VCaP (cell line): ENCODE results near the gene PNPLA5.

Experiments
- H3K27ac ChIP-seq: fragments of 450-650 bp; 2 replicates; pipeline ENCODE4 v1.5.1; 2017
- CTCF ChIP-seq: fragments of 450-650 bp; conservative IDR thresholded peaks from 2 replicates; pipeline ENCODE4 v1.5.1; 2017; ENCODE audit warnings: mild to moderate bottlenecking, moderate library complexity

Gene PNPLA5

GRCh38 chr22:43890901-43891331 is 897 bp downstream of the PNPLA5 start:
- H3K27ac ChIP-seq, result no peak overlapping the region
- TF ChIP-seq CTCF, result no peak

GRCh38 chr22:43889860-43890253 is 2.0 kb downstream of the PNPLA5 start:
- TF ChIP-seq CTCF, result no peak
- H3K27ac ChIP-seq, result no peak overlapping the region

- H3K27ac ChIP-seq, result no peak overlapping the region
- no peak for TF ChIP-seq CTCF
Measured at GRCh38 chr22:43889201-43889859, 2.5 kb downstream of the PNPLA5 start.

- no peak overlapping the region for H3K27ac ChIP-seq
- TF ChIP-seq CTCF, result no peak
Measured at GRCh38 chr22:43888740-43889139, 3.1 kb downstream of the PNPLA5 start.

GRCh38 chr22:43887391-43887790 is 4.4 kb downstream of the PNPLA5 start:
- no peak overlapping the region for H3K27ac ChIP-seq
- TF ChIP-seq CTCF, result no peak

GRCh38 chr22:43886231-43886630 is 5.6 kb downstream of the PNPLA5 start:
- TF ChIP-seq CTCF, result no peak
- H3K27ac ChIP-seq, result no peak overlapping the region

- H3K27ac ChIP-seq, result no peak overlapping the region
- TF ChIP-seq CTCF, result no peak
Measured at GRCh38 chr22:43885786-43886185, 6.0 kb downstream of the PNPLA5 start.

- H3K27ac ChIP-seq, result no peak overlapping the region
- TF ChIP-seq CTCF, result peak; percentile 38
Measured at GRCh38 chr22:43885319-43885671, 6.5 kb downstream of the PNPLA5 start.
